ENCODE data around the gene KIAA0232.

KIAA0232 gene

GRCh38 chr4:6907658-6908191 lies 125.2 kb downstream of the KIAA0232 start:
- peak; percentile 44 for DNase-seq

- no peak for DNase-seq
Measured at GRCh38 chr4:6908432-6909112, 126.0 kb downstream of the KIAA0232 start.

GRCh38 chr4:6909113-6909969 lies 126.8 kb downstream of the KIAA0232 start, which contains the start of gene TBC1D14:
Gene TBC1D14, plus strand, starts transcription at chr4:6909826. Its CDS starts 13,564 bp downstream, at chr4:6923390.
- peak; percentile 92 for DNase-seq

DNA sequence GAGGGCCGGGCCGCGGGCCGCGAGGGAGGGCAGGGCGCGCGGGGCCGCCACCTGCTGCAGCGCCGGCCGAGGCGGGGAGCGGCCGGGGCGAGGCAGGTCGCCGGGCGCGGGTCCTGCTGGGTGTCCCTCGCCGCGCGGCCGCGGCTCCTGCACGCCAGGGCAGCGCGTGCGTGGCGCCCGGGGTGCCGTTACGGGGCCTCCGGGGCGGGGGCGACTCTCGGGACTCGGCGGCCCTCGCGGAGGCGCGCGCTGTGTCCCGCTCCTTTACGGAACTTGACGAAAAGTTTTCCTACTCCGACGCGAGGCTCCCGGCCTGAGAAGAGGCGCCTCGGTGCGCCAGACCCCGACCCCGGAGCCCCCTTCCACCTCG lies 127.4 kb downstream of the KIAA0232 start:
- DNase-seq, result peak; percentile 48

DNA sequence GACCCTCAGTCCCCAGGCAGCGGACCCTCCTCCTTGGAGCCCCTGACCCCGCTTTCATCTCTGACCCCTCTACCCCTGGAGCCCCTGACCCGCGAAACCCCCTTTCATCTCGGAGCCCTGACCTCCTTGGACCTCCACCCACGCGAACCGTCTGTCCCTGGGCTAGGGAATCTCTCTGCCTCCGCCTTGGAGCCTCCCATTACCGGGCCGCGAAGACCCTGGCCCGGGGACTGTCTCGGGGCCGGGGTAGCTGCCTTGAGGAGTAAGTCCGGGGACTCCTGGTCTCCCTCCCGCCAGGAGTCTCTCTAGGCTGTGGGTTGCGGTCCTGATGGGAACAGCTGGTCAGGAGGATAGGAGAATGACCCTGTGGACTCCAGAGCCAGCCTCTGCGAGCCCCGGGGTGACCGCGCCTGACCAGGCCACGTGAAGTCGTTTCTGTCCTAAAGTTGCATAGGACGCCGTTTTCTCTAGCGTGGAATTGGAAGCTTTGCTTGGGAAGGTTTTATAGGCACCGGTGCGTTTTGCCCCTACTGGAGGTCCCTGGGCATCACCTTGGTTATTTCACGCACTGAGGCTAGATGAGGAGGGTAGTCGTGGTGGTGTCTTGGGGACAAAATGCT lies 127.9 kb downstream of the KIAA0232 start:
- DNase-seq, result peak; percentile 66

DNA sequence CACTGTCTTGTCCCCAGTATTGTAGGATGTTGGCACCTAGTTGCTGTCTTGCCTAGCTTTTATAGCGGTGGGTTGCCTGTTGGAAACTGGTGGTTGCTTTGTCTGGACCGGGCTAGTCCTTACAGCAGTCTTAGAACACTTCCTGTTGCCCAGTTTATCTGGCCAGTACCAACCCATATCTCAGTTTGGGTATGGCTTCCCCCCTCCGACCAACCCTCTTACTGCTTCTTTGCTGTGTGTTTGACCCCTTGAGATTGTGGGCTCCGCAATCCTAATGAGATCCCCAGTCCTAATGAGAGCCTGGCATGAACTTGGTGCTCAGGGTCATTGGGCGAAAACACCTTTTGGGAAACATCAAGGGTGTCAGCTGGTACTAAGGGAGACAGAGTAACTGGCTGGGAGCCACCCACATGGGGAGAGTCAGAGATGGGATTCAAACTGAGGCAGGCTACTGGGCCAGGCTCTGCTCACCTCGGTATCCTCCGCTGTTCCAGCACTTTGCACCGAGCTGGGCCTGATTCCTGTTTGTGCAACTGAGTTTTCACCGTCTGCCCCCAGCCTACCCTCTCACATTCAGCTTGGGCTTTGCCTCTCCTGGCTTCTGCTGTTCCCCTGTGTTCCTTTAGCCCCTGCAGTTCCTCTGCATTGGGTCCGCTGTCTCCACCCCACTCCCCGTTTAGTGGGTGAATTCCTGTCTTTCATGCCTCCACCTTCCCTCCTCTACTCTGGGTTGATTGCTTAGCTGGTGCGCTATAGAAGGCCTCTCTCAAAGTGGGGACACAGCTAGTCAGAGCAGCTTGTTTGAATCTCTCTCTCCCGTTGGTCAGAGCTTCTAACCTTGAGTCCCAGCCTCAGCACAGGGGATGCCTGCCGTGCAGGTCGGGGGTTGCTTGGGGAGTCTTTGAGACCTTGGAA lies 128.7 kb downstream of the KIAA0232 start:
- peak; percentile 26 for DNase-seq

DNA sequence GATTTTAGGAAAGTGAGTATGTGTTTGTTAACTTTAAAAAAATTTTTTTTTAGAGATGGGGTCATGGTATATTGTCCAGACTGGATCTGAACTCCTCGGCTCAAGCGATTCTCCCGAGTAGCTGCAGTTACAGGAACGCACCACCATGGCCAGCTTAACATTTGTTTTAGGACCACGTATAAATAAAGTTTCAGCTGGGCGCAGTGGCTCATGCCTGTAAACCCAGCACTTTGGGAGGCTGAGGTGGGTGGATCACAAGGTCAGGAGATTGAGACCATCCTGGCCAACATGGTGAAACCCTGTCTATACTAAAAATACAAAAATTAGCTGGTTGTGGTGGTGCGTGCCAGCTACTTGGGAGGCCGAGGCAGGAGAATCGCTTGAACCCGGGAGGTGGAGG lies 129.4 kb downstream of the KIAA0232 start:
- peak; percentile 22 for DNase-seq

GRCh38 chr4:6912441-6912840 lies 129.9 kb downstream of the KIAA0232 start:
- DNase-seq, result peak; percentile 35

DNA sequence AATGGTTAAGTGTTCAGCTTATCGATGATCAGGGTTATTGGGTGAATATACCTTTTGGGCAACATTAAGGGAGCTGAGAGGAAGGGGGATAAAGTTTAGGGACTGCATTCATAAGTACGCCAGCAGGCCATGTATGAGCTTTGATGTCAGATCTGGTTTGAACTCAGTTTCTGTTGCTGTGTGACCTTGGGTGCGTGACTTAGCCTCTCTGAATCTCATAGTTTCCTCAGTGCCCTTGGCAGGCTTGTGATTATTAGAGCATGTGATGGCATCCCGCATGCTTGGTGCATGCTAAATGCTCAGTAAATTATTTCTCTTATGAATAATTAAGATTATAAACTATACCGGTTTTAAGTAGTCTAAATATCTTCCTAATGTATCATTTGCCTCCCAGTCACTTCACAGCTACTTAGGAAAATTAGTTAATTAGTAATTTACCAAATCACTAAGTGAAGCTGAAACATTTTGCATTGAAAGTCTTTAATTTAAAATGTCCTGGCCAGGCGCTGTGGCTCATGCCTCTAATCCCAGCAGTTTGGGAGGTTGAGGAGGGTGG lies 130.9 kb downstream of the KIAA0232 start:
- no peak for DNase-seq

- DNase-seq, result no peak
Measured at GRCh38 chr4:6914448-6914847, 131.9 kb downstream of the KIAA0232 start.

GRCh38 chr4:6915041-6916005 lies 132.8 kb downstream of the KIAA0232 start:
- no peak for DNase-seq

DNA sequence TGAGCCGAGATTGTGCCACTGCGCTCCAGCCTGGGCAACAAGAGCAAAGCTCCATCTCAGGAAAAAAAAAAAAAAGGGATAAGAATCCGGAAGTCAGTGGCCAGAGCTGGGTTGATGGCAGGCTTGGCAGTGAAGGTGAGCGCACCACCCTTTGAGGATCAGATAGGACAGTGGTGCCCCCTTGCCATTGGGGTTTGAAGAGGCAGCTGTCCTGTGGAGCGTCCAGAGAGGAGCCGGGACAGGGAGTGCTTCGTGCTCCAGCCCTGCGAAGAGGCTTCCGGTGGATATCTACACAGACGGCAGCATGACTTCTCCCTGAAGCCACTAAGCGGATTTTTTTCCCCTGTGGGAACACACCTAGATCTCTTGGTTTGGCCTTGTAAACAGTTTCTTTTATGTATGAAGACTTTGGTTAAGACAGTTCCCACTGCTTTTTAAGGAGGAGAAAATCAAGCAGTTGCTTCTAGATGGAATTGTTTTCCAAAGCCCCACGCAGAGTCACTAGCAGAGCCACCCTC lies 133.6 kb downstream of the KIAA0232 start:
- no peak for DNase-seq

GRCh38 chr4:6916587-6917460 lies 134.3 kb downstream of the KIAA0232 start:
- DNase-seq, result peak; percentile 96

DNA sequence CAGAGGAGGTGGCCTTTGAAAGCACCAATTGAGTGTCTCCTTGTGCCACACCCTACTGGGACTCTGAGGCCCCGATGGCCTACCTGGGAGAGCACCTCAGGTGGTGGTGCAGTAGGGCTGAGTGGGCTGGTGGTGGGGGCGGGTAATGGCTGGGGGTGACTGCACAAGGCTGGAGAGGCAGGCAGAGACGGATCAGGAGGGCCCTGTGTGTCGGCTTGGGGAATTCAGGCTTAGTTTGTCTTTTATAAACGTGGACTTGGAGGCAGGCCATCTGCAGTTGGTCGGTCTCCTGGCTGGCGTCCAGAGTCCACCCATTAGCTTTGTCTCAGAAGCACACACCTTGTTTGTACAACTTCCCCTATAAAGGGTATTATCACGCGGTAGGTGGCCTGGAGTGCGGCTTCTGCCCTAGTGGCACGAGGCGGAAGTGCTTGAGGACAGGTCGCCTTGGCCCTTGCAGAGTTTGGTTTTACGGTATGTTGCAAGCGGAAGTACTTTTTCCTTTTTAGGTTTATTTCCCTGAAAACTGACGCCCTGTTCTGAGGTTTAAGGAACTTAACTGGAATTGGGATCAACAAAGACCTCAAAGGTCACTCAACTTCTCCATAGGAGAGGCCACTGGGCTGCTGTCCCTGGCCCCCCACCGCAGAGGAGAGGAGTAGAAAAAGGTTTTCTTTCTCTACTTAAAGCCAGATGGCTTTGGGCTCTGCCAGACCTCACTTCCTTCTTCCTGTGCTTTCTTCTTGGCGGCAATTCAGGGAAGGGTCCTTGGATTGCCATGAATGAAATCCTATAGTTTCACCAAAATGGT lies 135.1 kb downstream of the KIAA0232 start:
- DNase-seq, result peak; percentile 96

GRCh38 chr4:6918338-6918737 lies 135.8 kb downstream of the KIAA0232 start:
- no peak for DNase-seq

- no peak for DNase-seq
Measured at GRCh38 chr4:6920171-6920570, 137.6 kb downstream of the KIAA0232 start.

DNA sequence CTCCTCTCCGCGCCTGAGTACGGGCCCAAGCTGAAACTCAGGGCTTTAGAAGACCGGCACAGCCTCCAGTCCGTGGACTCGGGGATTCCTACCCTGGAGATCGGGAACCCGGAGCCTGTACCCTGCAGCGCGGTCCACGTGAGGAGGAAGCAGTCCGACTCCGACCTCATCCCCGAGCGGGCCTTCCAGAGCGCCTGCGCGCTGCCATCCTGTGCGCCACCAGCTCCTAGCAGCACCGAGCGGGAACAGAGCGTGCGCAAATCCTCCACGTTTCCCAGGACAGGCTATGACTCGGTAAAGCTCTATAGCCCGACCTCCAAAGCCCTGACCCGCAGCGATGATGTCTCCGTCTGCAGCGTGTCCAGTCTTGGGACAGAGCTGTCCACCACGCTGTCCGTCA lies 141.0 kb downstream of the KIAA0232 start:
- DNase-seq, result no peak

- DNase-seq, result no peak
Measured at GRCh38 chr4:6924361-6924779, 141.8 kb downstream of the KIAA0232 start.
